MCF 10A (cell line): ENCODE results near the gene APBA2. TPM values are rescaled to one million over a fixed set of nuclear protein-coding genes. Genes with fewer than 3 reads are reported as not detected.

Experiments
- BruUV-seq: library from RNA; stranded (reverse); fragments of 400-500 nt; replicated peaks from 2 replicates; lab custom pipeline; 2021; lab: Mats Ljungman, UMichigan
- CTCF ChIA-PET: fragments of 300-600 bp; sonication (Branson Sonifier 250); formaldehyde crosslinking; extraction: SDS; loops from one replicate; lab custom pipeline; 2021; ENCODE audit warnings: antibody characterized with exemption, inconsistent platforms; lab: Yijun Ruan, JAX
- POLR2A ChIA-PET: fragments of 300-600, 350-650 bp; sonication (Branson Sonifier 250); formaldehyde crosslinking; extraction: SDS; loops from one replicate; lab custom pipeline; 2020; ENCODE audit warnings: antibody characterized with exemption, inconsistent platforms; lab: Yijun Ruan, JAX
- DNase-seq: peaks from one replicate; pipeline ENCODE4 v3.0.0-alpha.2; 2018; ENCODE audit not compliant: unreplicated experiment
- H3K27ac Mint-ChIP-seq: one replicate; pipeline ENCODE4 v1.8.0; 2022; ENCODE audit warnings: mild to moderate bottlenecking, low read depth, mixed read lengths; ENCODE audit not compliant: unreplicated experiment
- H3K27me3 Mint-ChIP-seq: one replicate; pipeline ENCODE4 v1.8.0; 2022; ENCODE audit warnings: mixed read lengths; ENCODE audit not compliant: insufficient read depth, unreplicated experiment
- H3K36me3 Mint-ChIP-seq: one replicate; pipeline ENCODE4 v1.8.0; 2022; ENCODE audit warnings: mild to moderate bottlenecking, moderate library complexity, mixed read lengths; ENCODE audit not compliant: insufficient read depth, unreplicated experiment
- H3K4me1 Mint-ChIP-seq: one replicate; pipeline ENCODE4 v1.8.0; 2022; ENCODE audit warnings: mixed read lengths; ENCODE audit not compliant: insufficient read depth, unreplicated experiment
- H3K4me3 Mint-ChIP-seq: one replicate; pipeline ENCODE4 v1.8.0; 2022; ENCODE audit warnings: mild to moderate bottlenecking, moderate library complexity, mixed read lengths; ENCODE audit not compliant: unreplicated experiment
- H3K9me3 Mint-ChIP-seq: one replicate; pipeline ENCODE4 v1.8.0; 2022; ENCODE audit warnings: mixed read lengths; ENCODE audit not compliant: unreplicated experiment
- intact Hi-C: fragments of 100-400 bp; cut with micrococcal nuclease; formaldehyde crosslinking; loops from 2 replicates; pipeline ENCODE4 v1.14.1; 2022
- total RNA-seq: library from RNA; stranded (reverse); gene quantifications from 2 replicates; pipeline ENCODE4 v1.2.3, GENCODE V29; 2022
- TF ChIP-seq, protein P1 (sequence below): fragments of 200-600 bp; IDR thresholded peaks from one replicate; pipeline ENCODE4 v1.8.0; 2022; ENCODE audit warnings: antibody characterized with exemption, mild to moderate bottlenecking; ENCODE audit not compliant: unreplicated experiment

Gene APBA2
- total RNA-seq, 1 experiment from 2014 or later, result not detected

DNA sequence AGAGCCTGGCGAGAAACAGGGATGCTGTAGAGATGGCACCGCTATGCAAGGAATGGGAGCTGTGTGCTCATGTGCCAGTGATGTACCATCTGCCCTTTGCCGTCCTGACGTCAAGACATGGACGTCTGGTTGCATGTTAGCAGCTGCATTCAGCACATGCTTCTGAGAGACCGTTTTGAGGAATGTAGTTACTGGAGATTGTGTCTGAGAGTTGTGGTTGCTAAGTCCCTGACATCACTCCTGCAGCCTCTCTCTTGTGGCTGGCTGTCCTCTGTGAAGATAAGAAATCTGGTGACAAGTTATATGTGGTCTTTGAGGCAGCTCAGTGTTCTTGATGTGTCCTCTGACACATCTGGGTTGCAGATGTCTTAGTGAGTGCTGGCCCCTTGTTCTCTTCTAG lies 165.1 kb downstream of the APBA2 start:
- Mint-ChIP-seq H3K36me3 (no peaks in the 10 kb centered on the region), H3K4me3 (no peak overlapping the region)

DNA sequence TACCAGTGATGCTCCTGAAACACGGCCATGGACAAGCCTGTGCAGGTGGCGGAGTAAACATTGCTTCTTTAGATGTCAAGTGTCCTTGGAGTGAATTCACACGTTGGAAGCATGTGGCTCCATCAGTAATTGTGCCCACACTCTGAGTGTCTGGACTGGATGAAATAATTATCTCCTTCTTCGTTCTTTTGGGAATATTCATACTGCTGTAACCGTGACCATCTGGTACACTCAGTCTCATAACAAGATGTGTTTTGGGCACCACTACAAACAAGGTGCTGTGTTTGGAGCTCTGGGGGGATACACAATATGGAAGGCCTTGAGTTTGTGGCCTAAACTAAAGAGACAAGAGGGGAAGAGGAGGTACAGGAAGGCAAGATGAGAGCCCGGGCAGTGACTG lies 165.6 kb downstream of the APBA2 start:
- Mint-ChIP-seq H3K27me3 (no peaks in the 10 kb centered on the region), H3K27ac (no peak overlapping the region), H3K36me3 (no peaks in the 10 kb centered on the region), H3K4me3 (no peak overlapping the region), H3K9me3 (no peaks in the 10 kb centered on the region), H3K4me1 (no peaks in the 10 kb centered on the region)
- CTCF ChIA-PET, result interaction anchor here (1.1 kb wide), 1 partner anchor 17 kb away, joined by 3 read pairs; no protein-coding TSS in a partner anchor
- BruUV-seq, result no TSS peak
- no peak for DNase-seq
- intact Hi-C loops, result no loop called here
- TF ChIP-seq, protein P1, sequence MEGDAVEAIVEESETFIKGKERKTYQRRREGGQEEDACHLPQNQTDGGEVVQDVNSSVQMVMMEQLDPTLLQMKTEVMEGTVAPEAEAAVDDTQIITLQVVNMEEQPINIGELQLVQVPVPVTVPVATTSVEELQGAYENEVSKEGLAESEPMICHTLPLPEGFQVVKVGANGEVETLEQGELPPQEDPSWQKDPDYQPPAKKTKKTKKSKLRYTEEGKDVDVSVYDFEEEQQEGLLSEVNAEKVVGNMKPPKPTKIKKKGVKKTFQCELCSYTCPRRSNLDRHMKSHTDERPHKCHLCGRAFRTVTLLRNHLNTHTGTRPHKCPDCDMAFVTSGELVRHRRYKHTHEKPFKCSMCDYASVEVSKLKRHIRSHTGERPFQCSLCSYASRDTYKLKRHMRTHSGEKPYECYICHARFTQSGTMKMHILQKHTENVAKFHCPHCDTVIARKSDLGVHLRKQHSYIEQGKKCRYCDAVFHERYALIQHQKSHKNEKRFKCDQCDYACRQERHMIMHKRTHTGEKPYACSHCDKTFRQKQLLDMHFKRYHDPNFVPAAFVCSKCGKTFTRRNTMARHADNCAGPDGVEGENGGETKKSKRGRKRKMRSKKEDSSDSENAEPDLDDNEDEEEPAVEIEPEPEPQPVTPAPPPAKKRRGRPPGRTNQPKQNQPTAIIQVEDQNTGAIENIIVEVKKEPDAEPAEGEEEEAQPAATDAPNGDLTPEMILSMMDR, result no peak
- POLR2A ChIA-PET, result interaction anchor here (0.6 kb wide), 1 partner anchor 800 kb away, joined by 3 read pairs; no protein-coding TSS in a partner anchor

More for the DNA sequence above, 165.1 kb downstream of the APBA2 start:
- intact Hi-C loops, result no loop called here
- H3K4me1 Mint-ChIP-seq, result no peaks in the 10 kb centered on the region
- no peaks in the 10 kb centered on the region for H3K9me3 Mint-ChIP-seq
- TF ChIP-seq, protein P1, result no peak
- H3K27ac Mint-ChIP-seq, result no peak overlapping the region
- ChIA-PET CTCF (interaction anchor here (1.1 kb wide), 1 partner anchor 17 kb away, joined by 3 read pairs; no protein-coding TSS in a partner anchor), POLR2A (no interaction called here)
- no peak for DNase-seq
- no TSS peak for BruUV-seq
- no peaks in the 10 kb centered on the region for H3K27me3 Mint-ChIP-seq

- no peaks in the 10 kb centered on the region for H3K4me1 Mint-ChIP-seq
- POLR2A ChIA-PET, result no interaction called here
- no peak overlapping the region for H3K27ac Mint-ChIP-seq
Measured at GRCh38 chr15:29053006-29053405, 167.2 kb downstream of the APBA2 start.

GRCh38 chr15:29053661-29054131 lies 167.9 kb downstream of the APBA2 start:
- intact Hi-C loops, result no loop called here
- TF ChIP-seq, protein P1, result no peak
- no peak overlapping the region for H3K27ac Mint-ChIP-seq
- H3K36me3 Mint-ChIP-seq, result no peaks in the 10 kb centered on the region
- no peaks in the 10 kb centered on the region for H3K4me1 Mint-ChIP-seq
- CTCF ChIA-PET, result no interaction called here
- BruUV-seq, result no TSS peak
- H3K9me3 Mint-ChIP-seq, result no peaks in the 10 kb centered on the region
- no peak for DNase-seq
- no peak overlapping the region for H3K4me3 Mint-ChIP-seq
- POLR2A ChIA-PET, result no interaction called here
- no peaks in the 10 kb centered on the region for H3K27me3 Mint-ChIP-seq

More at GRCh38 chr15:29053006-29053405, 167.2 kb downstream of the APBA2 start:
- H3K27me3 Mint-ChIP-seq, result no peaks in the 10 kb centered on the region
- no peaks in the 10 kb centered on the region for H3K36me3 Mint-ChIP-seq
- TF ChIP-seq, protein P1, result no peak
- no peak for DNase-seq
- H3K9me3 Mint-ChIP-seq, result no peaks in the 10 kb centered on the region
- CTCF ChIA-PET, result no interaction called here
- BruUV-seq, result no TSS peak
- no peak overlapping the region for H3K4me3 Mint-ChIP-seq
- intact Hi-C loops, result no loop called here
